ENCODE data around the gene TMEM165. TPM values are rescaled to one million over a fixed set of nuclear protein-coding genes. Genes with fewer than 3 reads are reported as not detected.

TMEM165 gene
- total and polyA plus RNA-seq, 9 of the 15 experiments (the other 6 are each of a cell fraction or from before 2014, with no cell fraction given), result 21.3 to 145 (median 96.8) TPM

- no peak for TF ChIP-seq RBM14 (IDR thresholded peaks at IDR 0.05; ENCODE audit: borderline replicate concordance, insufficient read depth, low read depth, low read length)
- no peak for TF ChIP-seq ZNF707 (CRISPR knock-in tag; conservative IDR thresholded peaks at IDR 0.05)
- TF ChIP-seq ZC3H4 (CRISPR knock-in tag; IDR thresholded peaks at IDR 0.05; ENCODE audit: borderline replicate concordance), result no peak
- TF ChIP-seq POLR2AphosphoS2 (IDR thresholded peaks at IDR 0.05; ENCODE audit: low read length), result no peak
- no peak for TF ChIP-seq MLX (CRISPR knock-in tag; conservative IDR thresholded peaks at IDR 0.05)
- TF ChIP-seq THRA (IDR thresholded peaks at IDR 0.05), result no peak
- TF ChIP-seq FIP1L1 (IDR thresholded peaks at IDR 0.05; ENCODE audit: low read depth, low read length, poor library complexity, severe bottlenecking), result no peak
- no peak for TF ChIP-seq TCFL5 (CRISPR knock-in tag; conservative IDR thresholded peaks at IDR 0.05)
- TF ChIP-seq IRF9 (tag; IDR thresholded peaks at IDR 0.05), result no peak
- TF ChIP-seq CHD1 (IDR thresholded peaks at IDR 0.05; ENCODE audit: low read length), result peak; percentile 62
- TF ChIP-seq HDGF (IDR thresholded peaks at IDR 0.05), result peak; percentile 86; the same call in 1 of the 2 replicates
- no peak for TF ChIP-seq CBX1 (IDR thresholded peaks at IDR 0.05; ENCODE audit: low read depth)
- TF ChIP-seq ESRRB (CRISPR knock-in tag; IDR thresholded peaks at IDR 0.05; ENCODE audit: borderline replicate concordance), result no peak
- no peak for TF ChIP-seq CBFB (CRISPR knock-in tag; IDR thresholded peaks at IDR 0.05)
- TF ChIP-seq ETV6 (IDR thresholded peaks at IDR 0.05; ENCODE audit: borderline replicate concordance in 1 of 2, low read depth in 2 of 2, low read length in 1 of 2), result no peak
- TF ChIP-seq ETV6 (CRISPR knock-in tag; IDR thresholded peaks at IDR 0.05; ENCODE audit: borderline replicate concordance), result no peak
- no peak for TF ChIP-seq ZNF431 (CRISPR knock-in tag; IDR thresholded peaks at IDR 0.05)
- TF ChIP-seq TAF15 (IDR thresholded peaks at IDR 0.05; ENCODE audit: low read depth, low read length), result no peak
- TF ChIP-seq NR4A1 (CRISPR knock-in tag; IDR thresholded peaks at IDR 0.05), result no peak
- no peak for TF ChIP-seq NR4A1 (tag; IDR thresholded peaks at IDR 0.05)
- TF ChIP-seq ARID4B (CRISPR knock-in tag; IDR thresholded peaks at IDR 0.05), result 0 out of 2 replicates have a peak, but pooled peaks have one; percentile 20
Measured at GRCh38 chr4:55397520-55398321, 2.0 kb downstream of the TMEM165 start (continued).
